H1 (cell line): ENCODE measurements around the gene HOMER1.

Experiments used
- CHD2 ChIP-seq: IDR thresholded peaks from 2 replicates; pipeline ENCODE4 v1.6.1; 2012; ENCODE audit warnings: low read length, improper control_type of control experiment
- CTCF ChIP-seq, 3 experiments: IDR thresholded peaks; 1 replicate in 2 of 3; 2 replicates in 1 of 3; pipeline versions ENCODE4 v1.5.1 to v1.6.1; 2011; ENCODE audit warnings: low read length in 3 of 3, mild to moderate bottlenecking in 3 of 3, inconsistent platforms in 2 of 3, low read depth in 1 of 3, moderate library complexity in 1 of 3; ENCODE audit not compliant: insufficient read depth in 1 of 3; ENCODE audit errors: control extremely low read depth in 1 of 3
- EZH2 ChIP-seq: fragments of 200-600 bp; sonication (generic); IDR thresholded peaks from 2 replicates; pipeline ENCODE4 v1.7.1; 2012; ENCODE audit warnings: low read depth, mild to moderate bottlenecking, moderate library complexity, low read length, inconsistent platforms; ENCODE audit not compliant: severe bottlenecking
- MAFK ChIP-seq: IDR thresholded peaks from 2 replicates; pipeline ENCODE4 v1.6.1; 2012; ENCODE audit warnings: low read depth, mild to moderate bottlenecking, improper control_type of control experiment, low read length
- PHF8 ChIP-seq: fragments of 200-600 bp; sonication (generic); conservative IDR thresholded peaks from 2 replicates; pipeline ENCODE4 v1.7.1; 2012; ENCODE audit warnings: low read depth, mild to moderate bottlenecking, inconsistent platforms, low read length, moderate library complexity
- POLR2A ChIP-seq, 2 experiments: IDR thresholded peaks; 1 replicate in 1 of 2; 2 replicates in 1 of 2; pipeline ENCODE4 v1.6.1; 2011; ENCODE audit warnings: low read depth in 2 of 2, low read length in 2 of 2, mild to moderate bottlenecking in 2 of 2; ENCODE audit errors: control extremely low read depth in 1 of 2
- POLR2AphosphoS5 ChIP-seq: IDR thresholded peaks from 2 replicates; pipeline ENCODE4 v1.6.1; 2011; ENCODE audit warnings: low read depth, low read length
- RAD21 ChIP-seq, 2 experiments: IDR thresholded peaks in 1 of 2; conservative IDR thresholded peaks in 1 of 2; 2 replicates each; pipeline ENCODE4 v1.6.1; 2011; ENCODE audit warnings: low read depth in 2 of 2, low read length in 2 of 2, improper control_type of control experiment in 1 of 2, inconsistent platforms in 1 of 2, mild to moderate bottlenecking in 1 of 2, moderate library complexity in 1 of 2
- RBBP5 ChIP-seq: IDR thresholded peaks from 2 replicates; pipeline ENCODE4 v1.7.1; 2012; ENCODE audit warnings: low read depth, mild to moderate bottlenecking, inconsistent platforms, low read length, moderate library complexity, borderline replicate concordance
- RNF2 ChIP-seq: fragments of 200-900, 300-1000 bp; sonication (generic); IDR thresholded peaks from 2 replicates; pipeline ENCODE4 v1.7.1; 2016; ENCODE audit warnings: borderline replicate concordance, low read depth, mild to moderate bottlenecking, antibody characterized with exemption, low read length; ENCODE audit not compliant: poor library complexity, severe bottlenecking; ENCODE audit errors: missing control alignments

DNA sequence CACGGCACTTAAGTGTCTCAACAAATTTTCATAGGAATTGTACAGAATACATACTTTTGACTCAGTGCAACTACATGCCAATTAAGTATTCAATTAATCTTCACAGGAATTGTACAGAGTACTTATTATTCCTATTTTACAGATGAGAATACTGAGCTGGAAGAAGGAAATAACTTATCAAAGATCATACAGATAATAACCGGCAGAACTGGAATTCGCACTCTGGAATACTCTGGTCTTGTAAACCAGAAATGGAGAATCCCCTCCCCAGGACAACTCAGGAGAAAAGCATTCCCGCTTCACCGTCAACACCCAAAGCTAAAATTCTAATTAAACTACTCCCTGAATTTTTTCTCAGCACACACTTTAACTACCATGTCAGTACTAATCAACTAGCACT lies 112.7 kb downstream of the HOMER1 start:
- TF ChIP-seq EZH2 = no peak
- no peak for TF ChIP-seq POLR2AphosphoS5
- no peak for TF ChIP-seq MAFK
- TF ChIP-seq RNF2 = no peak
- no peak for TF ChIP-seq RAD21 (IDR thresholded peaks at IDR 0.05 in 1 of 2, conservative IDR thresholded peaks at IDR 0.05 in 1 of 2; ENCODE audit: low read depth in 2 of 2, low read length in 2 of 2)
- no peak for TF ChIP-seq CTCF (IDR thresholded peaks at IDR 0.05; ENCODE audit: control extremely low read depth in 1 of 3, insufficient read depth in 1 of 3, low read depth in 1 of 3, low read length in 3 of 3)
- TF ChIP-seq PHF8 = no peak
- no peak for TF ChIP-seq CHD2
- TF ChIP-seq RBBP5 = no peak
- TF ChIP-seq POLR2A (IDR thresholded peaks at IDR 0.05; ENCODE audit: control extremely low read depth in 1 of 2, low read depth in 2 of 2, low read length in 2 of 2) = no peak
